ENCODE measurements around the gene WASF2. TPM values are rescaled to one million over a fixed set of nuclear protein-coding genes. Genes with fewer than 3 reads are reported as not detected.
"Not testable (repeated sequence)": the region's sequence is repeated elsewhere in the genome, so short reads cannot be mapped to it uniquely, and the experiment has no call there.

Gene WASF2
- total and polyA plus RNA-seq, 5 experiments from 2014 or later, result 54.8 to 185 (median 68.9) TPM

DNA sequence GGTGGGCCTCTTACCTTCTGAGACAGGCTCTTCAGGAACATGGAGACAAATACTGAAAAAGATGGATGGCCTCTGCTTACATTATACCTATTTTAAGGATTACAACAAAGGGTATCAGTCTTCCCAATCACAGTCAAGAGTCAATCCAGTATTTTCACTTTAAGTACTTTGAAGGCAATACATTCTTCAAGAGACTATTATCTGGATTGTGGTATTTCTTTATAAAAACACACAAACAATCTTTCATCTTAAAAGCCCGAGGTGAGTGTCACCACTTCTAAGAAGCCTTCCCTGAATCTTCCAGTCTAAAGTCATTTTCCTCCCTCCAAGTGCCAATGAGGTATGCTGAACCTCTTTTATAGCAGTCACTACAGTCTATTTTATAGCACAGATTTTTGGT lies 45.3 kb downstream of the WASF2 start:
- Mint-ChIP-seq H3K9me3 (no peaks in the 10 kb centered on the region), H3K27ac (peak overlapping the region in 9 of 10 donors; percentile 2 to 91 (median 71)), H3K4me3 (peak overlapping the region in 6 of 10 donors; percentile 12 to 65 (median 35)), H3K4me1 (peaks cover 18 to 55% (median 46%) of the 10 kb centered on the region in 4 donors), H3K36me3 (peaks cover under 1 to 43% (median 12%) of the 10 kb centered on the region in 3 donors), H3K27me3 (no peaks in the 10 kb centered on the region)
- POLR2A ChIA-PET, result interaction anchor here (1.0 to 3.6 kb wide), 3 partner anchors 9 to 14 kb away, joined by 6 to 12 read pairs (median 8); no protein-coding TSS in a partner anchor
- ATAC-seq (no peak), DNase-seq (no peak)

DNA sequence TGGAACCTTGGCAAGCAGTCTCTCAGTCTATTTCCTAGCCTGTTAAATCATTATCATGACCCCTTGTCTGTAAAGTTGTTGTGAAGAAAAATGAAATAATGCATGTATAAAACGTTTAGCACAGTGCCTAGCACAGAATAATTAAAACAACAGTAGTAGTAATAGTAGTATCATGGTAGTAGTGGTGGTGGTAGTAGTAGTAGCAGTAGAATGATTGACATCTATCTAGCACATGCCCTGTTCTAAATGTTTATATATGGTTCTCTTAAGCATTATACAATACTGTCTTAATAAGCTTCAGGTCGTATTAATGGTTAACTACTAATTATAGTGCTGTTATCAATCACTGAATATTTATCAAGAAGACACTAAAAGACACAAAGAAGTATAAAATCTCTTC lies 50.8 kb downstream of the WASF2 start:
- ATAC-seq (no peak), DNase-seq (no peak)
- no peaks in the 10 kb centered on the region for H3K27me3 Mint-ChIP-seq
- H3K27ac Mint-ChIP-seq, result peak overlapping the region; percentile 23 to 84 (median 68)
- POLR2A ChIA-PET, result interaction anchor here (0.5 to 4.6 kb wide), 3 partner anchors 12 to 51 kb away, joined by 3 to 24 read pairs (median 13); partner anchors contain the start of gene WASF2
- peak overlapping the region in 5 of 10 donors; percentile 21 to 71 (median 51) for H3K4me3 Mint-ChIP-seq
- peaks cover 25 to 65% (median 60%) of the 10 kb centered on the region in 4 donors for H3K4me1 Mint-ChIP-seq
- H3K36me3 Mint-ChIP-seq, result peaks cover 5 to 24% (median 13%) of the 10 kb centered on the region in 3 donors
- no peaks in the 10 kb centered on the region for H3K9me3 Mint-ChIP-seq

DNA sequence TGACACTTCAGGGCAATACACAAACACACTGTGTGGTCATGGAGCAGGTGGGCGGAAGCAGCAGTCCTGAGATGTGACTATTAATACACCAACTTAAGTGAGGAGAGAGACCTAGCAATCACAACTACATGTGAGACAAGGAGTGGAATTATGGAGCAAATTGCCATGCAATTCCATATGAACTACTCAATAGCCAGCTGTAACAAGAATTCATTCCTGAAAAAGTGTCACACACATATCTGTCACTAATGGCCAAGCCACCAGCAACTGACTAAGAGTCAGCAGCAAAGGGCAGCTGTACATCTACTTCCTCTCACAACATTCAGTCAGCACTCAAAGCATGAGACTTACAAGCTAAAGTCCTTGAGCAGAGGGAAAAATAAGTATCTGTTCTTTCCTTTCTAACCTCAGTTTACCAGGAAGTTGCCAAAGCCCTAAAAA lies 51.3 kb downstream of the WASF2 start:
- POLR2A ChIA-PET, result interaction anchor here (0.5 to 4.6 kb wide), 6 partner anchors 11 to 118 kb away, joined by 3 to 24 read pairs (median 3); partner anchors contain the start of gene WASF2
- Mint-ChIP-seq H3K36me3 (peaks cover 5 to 20% (median 13%) of the 10 kb centered on the region in 3 donors), H3K27me3 (no peaks in the 10 kb centered on the region), H3K9me3 (no peaks in the 10 kb centered on the region), H3K27ac (peak overlapping the region; percentile 23 to 84 (median 68)), H3K4me1 (peaks cover 28 to 67% (median 61%) of the 10 kb centered on the region in 4 donors), H3K4me3 (peak overlapping the region in 6 of 10 donors; percentile 46 to 74 (median 60))
- no peak for ATAC-seq
- no peak for DNase-seq

DNA sequence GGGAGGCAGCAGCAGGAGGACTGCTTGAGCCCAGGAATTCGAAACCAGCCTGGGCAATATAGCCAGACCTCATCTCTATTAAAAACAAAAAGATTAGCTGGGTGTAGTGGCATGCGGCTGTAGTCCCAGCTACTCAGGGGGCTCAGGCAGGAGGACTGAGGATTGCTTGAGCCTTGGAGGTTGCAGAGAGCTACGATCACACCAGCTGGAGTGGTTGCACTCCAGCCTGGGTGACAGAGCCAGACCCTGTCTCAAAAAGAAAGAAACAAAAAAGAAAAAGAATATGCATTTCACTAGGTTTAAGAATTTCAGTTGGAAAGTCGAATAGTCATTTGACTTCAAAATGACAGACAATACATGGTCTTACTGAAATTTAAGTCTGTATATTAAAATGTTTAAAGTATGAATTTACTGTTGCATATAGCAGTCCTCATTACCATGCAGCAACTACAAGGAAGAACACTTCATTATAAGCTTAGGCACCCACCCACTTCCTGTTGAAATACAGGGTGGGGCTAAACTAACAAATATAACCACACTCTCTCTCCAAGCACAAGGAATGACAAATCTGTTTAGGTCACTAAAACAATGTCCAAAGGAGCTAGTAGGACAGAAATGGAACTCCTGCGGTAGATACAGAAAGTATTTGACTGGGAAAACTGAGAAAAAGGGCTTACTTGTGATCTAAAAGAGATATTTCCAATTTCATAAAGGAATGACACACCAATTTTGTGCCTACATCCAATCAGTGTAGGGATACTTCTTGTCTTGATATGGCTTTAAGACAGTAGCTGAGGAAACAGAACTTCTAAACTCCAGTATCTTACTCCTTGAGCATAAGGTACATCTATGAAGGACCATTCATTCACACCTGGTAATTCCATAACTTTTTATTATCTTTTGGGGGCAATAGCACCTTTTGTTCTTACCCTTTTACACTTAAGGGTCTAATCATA lies 53.5 kb downstream of the WASF2 start:
- Mint-ChIP-seq H3K36me3 (peaks cover 5 to 20% (median 13%) of the 10 kb centered on the region in 3 donors), H3K4me3 (peak overlapping the region; percentile 59 to 87 (median 71)), H3K4me1 (peaks cover 34 to 85% (median 74%) of the 10 kb centered on the region in 4 donors), H3K9me3 (no peaks in the 10 kb centered on the region), H3K27ac (peak overlapping the region; percentile 61 to 93 (median 85)), H3K27me3 (no peaks in the 10 kb centered on the region)
- POLR2A ChIA-PET, result interaction anchor here (0.6 to 4.6 kb wide), 12 partner anchors 9 to 159 kb away, joined by 3 to 24 read pairs (median 3); partner anchors contain the start of gene WASF2
- DNase-seq (peak in 3 of 10 donors; percentile 12 to 50 (median 48)), ATAC-seq (peak; percentile 91 to 98)

DNA sequence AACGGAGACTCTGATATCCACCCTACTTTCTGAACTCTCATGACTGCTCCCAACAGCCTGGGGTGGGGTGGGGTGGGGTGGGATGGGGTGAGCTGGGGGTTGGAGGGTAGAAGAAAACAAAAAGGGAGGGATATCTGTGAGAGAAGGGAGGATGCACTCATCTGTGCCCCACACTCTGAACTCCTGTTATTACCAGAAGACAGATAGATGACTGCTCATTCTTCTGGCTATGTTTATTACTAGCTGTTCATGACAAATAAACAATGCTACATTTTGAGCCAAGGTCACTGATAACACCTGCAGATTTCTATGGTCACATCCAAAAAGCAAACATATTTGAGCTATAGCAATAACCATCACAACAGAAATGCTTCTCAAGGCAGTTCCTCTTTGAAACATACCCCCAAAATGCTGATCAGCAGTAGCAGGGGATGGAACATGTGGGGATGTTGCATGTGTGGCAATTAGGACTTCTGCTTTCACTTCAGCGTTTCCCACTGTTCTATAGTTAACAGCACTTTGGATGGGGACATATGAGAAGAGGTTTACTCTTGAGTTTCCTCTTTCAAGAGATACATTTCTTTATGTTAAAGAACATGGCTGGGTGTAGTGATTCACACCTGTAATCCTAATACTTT lies 54.3 kb downstream of the WASF2 start:
- POLR2A ChIA-PET, result interaction anchor here (0.6 to 4.6 kb wide), 10 partner anchors 10 to 158 kb away, joined by 3 to 24 read pairs (median 3); partner anchors contain the start of gene WASF2
- peak overlapping the region; percentile 59 to 87 (median 71) for H3K4me3 Mint-ChIP-seq
- H3K27me3 Mint-ChIP-seq, result no peaks in the 10 kb centered on the region
- peak in 1 of 2 donors; percentile 29 for ATAC-seq
- H3K9me3 Mint-ChIP-seq, result no peaks in the 10 kb centered on the region
- peaks cover 38 to 93% (median 82%) of the 10 kb centered on the region in 4 donors for H3K4me1 Mint-ChIP-seq
- no peak for DNase-seq
- peaks cover 5 to 15% (median 13%) of the 10 kb centered on the region in 3 donors for H3K36me3 Mint-ChIP-seq
- H3K27ac Mint-ChIP-seq, result peak overlapping the region; percentile 61 to 93 (median 85)

DNA sequence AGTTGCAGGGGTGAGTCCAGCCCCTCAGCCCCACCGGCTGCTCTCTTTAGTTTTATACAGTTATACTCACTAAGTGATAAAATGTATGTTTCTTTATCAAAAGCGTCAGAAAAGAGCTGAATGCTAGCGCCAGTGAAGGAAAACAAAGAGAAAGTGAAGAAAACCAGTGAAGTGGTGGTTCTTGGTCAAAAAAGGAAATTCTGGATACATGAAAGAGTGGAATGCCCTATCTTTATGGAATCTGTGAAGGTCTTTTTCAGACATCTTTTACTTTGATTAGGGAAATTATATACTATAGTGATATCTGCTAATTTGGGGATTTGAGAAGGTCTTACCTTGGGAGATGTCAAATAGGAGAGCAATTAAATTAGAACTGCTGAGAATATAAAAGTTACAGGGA lies 56.3 kb downstream of the WASF2 start:
- ATAC-seq, result no peak
- POLR2A ChIA-PET, result interaction anchor here (1.0 to 2.0 kb wide), 5 partner anchors 9 to 123 kb away, joined by 4 to 8 read pairs (median 5); partner anchors contain the start of gene WASF2
- H3K27ac Mint-ChIP-seq, result peak overlapping the region; percentile 69 to 90 (median 80)
- H3K27me3 Mint-ChIP-seq, result no peaks in the 10 kb centered on the region
- peaks cover 0 to 2% (median 0%) of the 10 kb centered on the region in 3 donors for H3K36me3 Mint-ChIP-seq
- peaks cover 37 to 96% (median 87%) of the 10 kb centered on the region in 4 donors for H3K4me1 Mint-ChIP-seq
- H3K9me3 Mint-ChIP-seq, result no peaks in the 10 kb centered on the region
- no peak for DNase-seq
- H3K4me3 Mint-ChIP-seq, result peak overlapping the region in 8 of 10 donors; percentile 0 to 57 (median 44)

DNA sequence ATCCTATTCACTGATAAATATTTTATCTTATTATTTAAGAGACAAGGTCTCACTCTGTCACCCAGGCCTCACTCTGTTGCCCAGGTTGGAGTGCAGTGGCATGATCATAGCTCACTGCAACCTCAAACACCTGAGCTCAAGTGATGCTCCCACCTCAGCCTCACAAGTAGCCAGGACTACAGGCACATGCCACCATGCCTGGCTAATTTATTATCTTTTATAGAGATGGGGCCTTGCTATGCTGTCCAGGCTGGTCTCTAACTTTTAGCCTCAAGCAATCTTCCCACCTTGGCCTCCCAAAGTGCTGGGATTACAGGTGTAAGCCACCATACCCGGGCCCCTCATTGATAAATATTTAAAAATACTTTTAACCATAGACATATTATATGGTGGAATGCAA lies 57.2 kb downstream of the WASF2 start:
- H3K4me3 Mint-ChIP-seq, H3K36me3 Mint-ChIP-seq, H3K9me3 Mint-ChIP-seq, H3K27me3 Mint-ChIP-seq, DNase-seq, ATAC-seq: not testable (repeated sequence)
- POLR2A ChIA-PET, result interaction anchor here (0.7 to 1.4 kb wide), 2 partner anchors 89 to 118 kb away, joined by 3 to 5 read pairs; no protein-coding TSS in a partner anchor
- H3K4me1 Mint-ChIP-seq, result peaks cover 37 to 96% (median 87%) of the 10 kb centered on the region in 4 donors
- H3K27ac Mint-ChIP-seq, result peak overlapping the region in 5 of 10 donors; percentile 40 to 79 (median 70)

DNA sequence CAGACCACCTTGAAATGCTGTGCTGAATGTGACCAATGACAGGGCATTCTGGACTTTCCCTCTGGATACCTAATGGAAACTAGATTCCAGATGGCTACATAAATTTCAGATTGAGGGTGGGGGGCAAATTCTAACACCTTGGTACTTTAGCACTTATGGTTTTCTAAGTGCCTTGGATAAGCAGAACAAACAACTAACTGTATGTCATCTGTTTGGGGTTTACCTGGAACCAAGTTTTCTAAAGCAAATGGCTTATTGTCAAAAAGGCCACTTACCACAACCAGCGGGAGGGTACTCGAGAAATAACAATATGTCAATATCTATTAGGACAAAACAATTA lies 58.4 kb downstream of the WASF2 start:
- no peak for ATAC-seq
- H3K36me3 Mint-ChIP-seq, result peaks cover 0 to 10% (median 3%) of the 10 kb centered on the region in 3 donors
- POLR2A ChIA-PET, result interaction anchor here (1.4 to 2.5 kb wide), 5 partner anchors 19 to 173 kb away, joined by 3 to 14 read pairs (median 10); partner anchors contain the start of genes AHDC1 and WASF2

DNA sequence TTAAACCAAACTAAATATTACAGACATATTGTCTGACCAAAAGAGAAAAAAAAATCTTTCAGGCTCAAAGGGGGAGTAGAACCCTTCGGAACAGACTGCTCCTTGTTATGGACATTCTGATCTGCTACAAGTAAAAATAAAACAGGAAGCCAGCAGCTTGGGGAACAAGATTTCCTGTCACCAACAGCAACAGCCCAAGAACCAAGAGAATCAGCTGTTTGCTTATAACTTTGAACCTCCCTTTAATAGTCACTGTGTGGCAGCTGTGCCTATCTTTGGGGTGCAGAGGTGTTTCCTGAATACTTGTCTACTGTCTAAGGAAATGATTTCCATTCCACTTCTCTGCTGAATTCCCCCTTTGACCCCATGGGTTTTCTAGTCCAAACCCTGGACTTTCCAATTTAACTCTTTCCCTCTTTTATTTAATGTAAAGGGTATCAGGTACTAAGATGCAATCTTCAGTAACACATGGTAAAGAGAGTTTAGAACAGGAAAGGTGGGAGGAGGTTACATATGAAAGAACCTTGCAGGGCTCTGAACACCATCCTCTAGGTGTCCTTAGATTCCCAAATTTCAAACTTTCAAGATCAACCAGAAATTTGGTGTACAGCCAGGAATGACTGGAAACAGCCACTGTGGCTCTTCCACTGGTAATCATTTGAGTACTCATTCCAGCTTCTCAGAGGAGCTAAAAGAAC lies 58.9 kb downstream of the WASF2 start:
- Mint-ChIP-seq H3K9me3 (no peaks in the 10 kb centered on the region), H3K4me3 (peak overlapping the region; percentile 29 to 91 (median 77)), H3K36me3 (peaks cover 0 to 15% (median 5%) of the 10 kb centered on the region in 3 donors), H3K27ac (peak overlapping the region; percentile 40 to 96 (median 90)), H3K27me3 (no peaks in the 10 kb centered on the region), H3K4me1 (peaks cover 42 to 95% (median 88%) of the 10 kb centered on the region in 4 donors)
- POLR2A ChIA-PET, result interaction anchor here (0.7 to 2.5 kb wide), 14 partner anchors 9 to 757 kb away, joined by 3 to 14 read pairs (median 4); partner anchors contain the start of genes AHDC1 and WASF2
- DNase-seq (peak in 6 of 10 donors; percentile 30 to 68 (median 42)), ATAC-seq (peak; percentile 74 to 85)

More for the DNA sequence above, 58.4 kb downstream of the WASF2 start:
- Mint-ChIP-seq H3K27me3 (no peaks in the 10 kb centered on the region), H3K4me3 (peak overlapping the region in 8 of 10 donors; percentile 74 to 91 (median 77)), H3K9me3 (no peaks in the 10 kb centered on the region), H3K4me1 (peaks cover 41 to 96% (median 88%) of the 10 kb centered on the region in 4 donors), H3K27ac (peak overlapping the region; percentile 40 to 96 (median 90))
- DNase-seq, result no peak

DNA sequence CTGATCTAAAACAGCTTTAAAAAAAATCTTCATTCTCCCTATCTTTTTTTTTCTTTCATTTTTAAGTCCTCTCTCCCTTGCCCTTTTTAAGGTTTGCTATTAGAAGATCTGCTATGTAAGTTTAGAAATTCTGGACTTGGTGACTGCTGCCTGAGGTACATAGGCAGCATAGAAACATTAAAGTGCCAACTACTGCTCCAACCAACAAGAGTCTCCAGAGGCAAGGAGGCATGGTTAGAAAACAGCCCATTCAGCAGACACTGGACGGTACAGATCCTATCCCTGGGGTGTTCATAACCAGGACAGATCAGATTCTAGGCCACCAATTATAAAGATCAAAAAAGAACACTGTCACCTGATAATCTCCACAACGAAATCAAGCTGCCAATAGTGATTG lies 60.9 kb downstream of the WASF2 start:
- H3K4me3 Mint-ChIP-seq, result peak overlapping the region; percentile 76 to 91 (median 81)
- H3K27me3 Mint-ChIP-seq, result no peaks in the 10 kb centered on the region
- DNase-seq, result no peak
- no peaks in the 10 kb centered on the region for H3K9me3 Mint-ChIP-seq
- POLR2A ChIA-PET, result interaction anchor here (0.6 to 2.5 kb wide), 10 partner anchors 38 to 681 kb away, joined by 3 to 14 read pairs (median 4); partner anchors contain the start of genes IFI6 and WASF2
- H3K36me3 Mint-ChIP-seq, result peaks cover 0 to 21% (median 6%) of the 10 kb centered on the region in 3 donors
- H3K4me1 Mint-ChIP-seq, result peaks cover 43 to 88% (median 82%) of the 10 kb centered on the region in 4 donors
- peak overlapping the region; percentile 40 to 96 (median 92) for H3K27ac Mint-ChIP-seq
- ATAC-seq, result peak in 1 of 2 donors; percentile 4
